SK-N-SH treated with all-trans-retinoic acid at 6 μM for 48 hours (cell line): ENCODE results near the gene CWC27.

Source experiments
- ARNTL ChIP-seq: fragments of 450-650 bp; formaldehyde crosslinking; IDR thresholded peaks from 2 replicates; pipeline ENCODE4 v1.5.0; 2020; ENCODE audit warnings: low read depth, mild to moderate bottlenecking, moderate library complexity, borderline replicate concordance
- PATZ1 ChIP-seq: fragments of 250-450 bp; sonication (Bioruptor Pico); IDR thresholded peaks from 2 replicates; pipeline ENCODE4 v1.8.0; 2020; ENCODE audit warnings: mild to moderate bottlenecking, moderate library complexity, borderline replicate concordance
- TOX ChIP-seq: fragments of 250-450 bp; sonication (Bioruptor Pico); IDR thresholded peaks from 2 replicates; pipeline ENCODE4 v1.8.0; 2021; ENCODE audit warnings: mild to moderate bottlenecking, moderate library complexity, borderline replicate concordance
- ZC3H10 ChIP-seq: fragments of 250-450 bp; sonication (Bioruptor Pico); IDR thresholded peaks from 2 replicates; pipeline ENCODE4 v1.5.1; 2021; ENCODE audit warnings: mild to moderate bottlenecking, moderate library complexity
- ZFP3 ChIP-seq: fragments of 250-450 bp; sonication (Bioruptor Pico); IDR thresholded peaks from 2 replicates; pipeline ENCODE4 v1.5.0; 2020; ENCODE audit warnings: mild to moderate bottlenecking, moderate library complexity
- ZFP30 ChIP-seq: fragments of 450-650 bp; formaldehyde crosslinking; IDR thresholded peaks from 2 replicates; pipeline ENCODE4 v1.5.0; 2022; ENCODE audit warnings: mild to moderate bottlenecking, moderate library complexity
- ZNF70 ChIP-seq: fragments of 450-650 bp; formaldehyde crosslinking; IDR thresholded peaks from 2 replicates; pipeline ENCODE4 v1.5.0; 2020; ENCODE audit warnings: mild to moderate bottlenecking, moderate library complexity
- TF ChIP-seq, protein P1 (sequence below): fragments of 250-450 bp; sonication (Bioruptor Pico); IDR thresholded peaks from 2 replicates; pipeline ENCODE4 v1.5.0; 2020; ENCODE audit warnings: mild to moderate bottlenecking, moderate library complexity

DNA sequence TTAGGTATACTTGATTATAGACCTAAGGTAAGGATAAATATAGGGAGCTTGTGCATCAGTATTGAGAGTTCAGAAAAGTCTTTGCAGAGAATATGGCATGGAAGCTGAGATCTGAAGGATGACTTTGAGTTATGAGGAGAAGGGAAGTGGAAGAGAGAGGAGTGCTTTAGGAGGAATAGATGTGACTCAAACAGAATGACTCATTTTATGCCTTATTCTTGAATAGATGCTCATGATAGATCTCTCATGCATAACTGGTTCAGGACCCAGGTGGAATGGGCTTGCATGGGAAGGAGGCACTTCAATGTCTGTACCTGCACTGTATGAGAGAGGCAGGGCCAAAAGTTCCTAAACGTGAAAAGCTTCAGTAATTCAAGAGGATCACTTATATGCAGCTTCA lies 103.3 kb downstream of the CWC27 start:
- TF ChIP-seq ZFP30 (CRISPR knock-in tag) (no peak), TOX (CRISPR knock-in tag) (no peak), ZFP3 (CRISPR knock-in tag) (no peak), ARNTL (CRISPR knock-in tag) (no peak), PATZ1 (no peak), ZC3H10 (no peak), ZNF70 (CRISPR knock-in tag) (no peak)
- TF ChIP-seq, protein P1, sequence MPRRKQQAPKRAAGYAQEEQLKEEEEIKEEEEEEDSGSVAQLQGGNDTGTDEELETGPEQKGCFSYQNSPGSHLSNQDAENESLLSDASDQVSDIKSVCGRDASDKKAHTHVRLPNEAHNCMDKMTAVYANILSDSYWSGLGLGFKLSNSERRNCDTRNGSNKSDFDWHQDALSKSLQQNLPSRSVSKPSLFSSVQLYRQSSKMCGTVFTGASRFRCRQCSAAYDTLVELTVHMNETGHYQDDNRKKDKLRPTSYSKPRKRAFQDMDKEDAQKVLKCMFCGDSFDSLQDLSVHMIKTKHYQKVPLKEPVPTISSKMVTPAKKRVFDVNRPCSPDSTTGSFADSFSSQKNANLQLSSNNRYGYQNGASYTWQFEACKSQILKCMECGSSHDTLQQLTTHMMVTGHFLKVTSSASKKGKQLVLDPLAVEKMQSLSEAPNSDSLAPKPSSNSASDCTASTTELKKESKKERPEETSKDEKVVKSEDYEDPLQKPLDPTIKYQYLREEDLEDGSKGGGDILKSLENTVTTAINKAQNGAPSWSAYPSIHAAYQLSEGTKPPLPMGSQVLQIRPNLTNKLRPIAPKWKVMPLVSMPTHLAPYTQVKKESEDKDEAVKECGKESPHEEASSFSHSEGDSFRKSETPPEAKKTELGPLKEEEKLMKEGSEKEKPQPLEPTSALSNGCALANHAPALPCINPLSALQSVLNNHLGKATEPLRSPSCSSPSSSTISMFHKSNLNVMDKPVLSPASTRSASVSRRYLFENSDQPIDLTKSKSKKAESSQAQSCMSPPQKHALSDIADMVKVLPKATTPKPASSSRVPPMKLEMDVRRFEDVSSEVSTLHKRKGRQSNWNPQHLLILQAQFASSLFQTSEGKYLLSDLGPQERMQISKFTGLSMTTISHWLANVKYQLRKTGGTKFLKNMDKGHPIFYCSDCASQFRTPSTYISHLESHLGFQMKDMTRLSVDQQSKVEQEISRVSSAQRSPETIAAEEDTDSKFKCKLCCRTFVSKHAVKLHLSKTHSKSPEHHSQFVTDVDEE: no peak
